Measurements from ENCODE around the gene MKKS.

The MKKS gene

DNA sequence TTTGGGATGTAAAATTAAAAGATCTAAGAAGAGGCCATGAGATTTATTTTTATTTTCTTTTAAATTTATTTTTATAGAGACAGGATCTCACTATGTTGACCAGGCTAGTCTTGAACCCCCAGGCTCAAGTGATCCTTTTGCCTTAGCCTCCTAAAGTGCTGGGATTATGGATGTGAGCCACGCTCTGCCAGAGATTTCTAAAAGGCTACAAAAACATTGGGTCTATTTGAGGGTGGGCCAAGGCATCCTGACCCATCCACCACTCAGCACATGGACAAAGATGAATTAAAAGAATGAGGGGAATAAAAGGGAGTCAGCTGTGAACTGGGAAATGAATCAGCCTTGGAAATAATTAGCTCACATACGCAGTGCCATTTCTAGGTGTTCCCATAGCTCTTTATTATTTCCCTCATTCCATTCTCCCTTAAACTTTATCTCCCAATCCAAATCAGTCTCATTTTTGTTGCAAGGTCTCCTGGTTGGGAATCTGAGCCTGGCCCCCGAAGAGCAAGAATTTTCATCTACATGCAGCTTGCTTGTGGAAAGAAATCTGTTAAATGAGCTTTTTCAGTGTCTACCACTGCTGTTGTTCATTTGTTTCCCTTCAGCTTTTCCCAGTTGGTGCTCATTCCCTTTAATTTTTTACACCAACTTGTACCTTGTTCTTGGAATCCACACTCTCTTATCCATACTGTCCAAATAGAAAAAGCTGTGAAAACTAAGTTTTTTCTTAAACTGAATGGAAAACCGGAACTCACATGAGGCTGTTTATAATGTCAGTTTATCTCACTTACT is 66.9 kb downstream of the MKKS start:
- DNase-seq (ENCODE audit: low read depth), result no peak
- TF ChIP-seq MAX (IDR thresholded peaks at IDR 0.05; ENCODE audit: low read depth, low read length), result no peak
- TF ChIP-seq, protein P1, sequence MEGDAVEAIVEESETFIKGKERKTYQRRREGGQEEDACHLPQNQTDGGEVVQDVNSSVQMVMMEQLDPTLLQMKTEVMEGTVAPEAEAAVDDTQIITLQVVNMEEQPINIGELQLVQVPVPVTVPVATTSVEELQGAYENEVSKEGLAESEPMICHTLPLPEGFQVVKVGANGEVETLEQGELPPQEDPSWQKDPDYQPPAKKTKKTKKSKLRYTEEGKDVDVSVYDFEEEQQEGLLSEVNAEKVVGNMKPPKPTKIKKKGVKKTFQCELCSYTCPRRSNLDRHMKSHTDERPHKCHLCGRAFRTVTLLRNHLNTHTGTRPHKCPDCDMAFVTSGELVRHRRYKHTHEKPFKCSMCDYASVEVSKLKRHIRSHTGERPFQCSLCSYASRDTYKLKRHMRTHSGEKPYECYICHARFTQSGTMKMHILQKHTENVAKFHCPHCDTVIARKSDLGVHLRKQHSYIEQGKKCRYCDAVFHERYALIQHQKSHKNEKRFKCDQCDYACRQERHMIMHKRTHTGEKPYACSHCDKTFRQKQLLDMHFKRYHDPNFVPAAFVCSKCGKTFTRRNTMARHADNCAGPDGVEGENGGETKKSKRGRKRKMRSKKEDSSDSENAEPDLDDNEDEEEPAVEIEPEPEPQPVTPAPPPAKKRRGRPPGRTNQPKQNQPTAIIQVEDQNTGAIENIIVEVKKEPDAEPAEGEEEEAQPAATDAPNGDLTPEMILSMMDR (IDR thresholded peaks at IDR 0.05; ENCODE audit: low read depth, low read length), result no peak
- TF ChIP-seq MYC (IDR thresholded peaks at IDR 0.05; ENCODE audit: low read depth, low read length), result no peak
- TF ChIP-seq POLR2A (IDR thresholded peaks at IDR 0.05; ENCODE audit: extremely low read depth, insufficient read length), result no peak
- no peak overlapping the region for H3K4me3 ChIP-seq (ENCODE audit: low read depth, low read length)

GRCh38 chr20:10362674-10363073 is 71.3 kb downstream of the MKKS start:
- DNase-seq (ENCODE audit: low read depth), result no peak
- H3K4me3 ChIP-seq (ENCODE audit: low read depth, low read length), result no peak overlapping the region
- TF ChIP-seq MYC (IDR thresholded peaks at IDR 0.05; ENCODE audit: low read depth, low read length), result no peak
- TF ChIP-seq, protein P1 (IDR thresholded peaks at IDR 0.05; ENCODE audit: low read depth, low read length), result no peak
- no peak for TF ChIP-seq MAX (IDR thresholded peaks at IDR 0.05; ENCODE audit: low read depth, low read length)
- no peak for TF ChIP-seq POLR2A (IDR thresholded peaks at IDR 0.05; ENCODE audit: extremely low read depth, insufficient read length)

DNA sequence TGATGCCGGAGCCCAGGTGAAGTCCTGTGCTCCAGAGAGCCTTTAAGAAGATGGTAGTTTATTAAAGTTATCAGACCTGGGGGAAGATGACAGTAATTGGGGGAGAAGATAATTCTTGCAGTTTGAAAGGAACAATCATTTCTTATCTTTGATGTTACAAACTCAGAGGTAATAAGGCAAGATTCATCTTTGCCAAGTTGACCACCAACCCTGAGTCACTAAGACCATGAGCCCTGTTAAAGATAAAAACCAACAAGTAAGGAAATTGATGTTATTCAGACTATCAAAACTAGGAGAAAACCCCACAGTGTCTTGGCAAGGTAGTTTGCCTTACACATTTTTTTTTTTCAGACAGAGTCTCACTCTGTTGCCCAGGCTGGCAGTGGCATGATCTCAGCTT is 73.1 kb downstream of the MKKS start:
- no peak for DNase-seq (ENCODE audit: low read depth)
- no peak overlapping the region for H3K4me3 ChIP-seq (ENCODE audit: low read depth, low read length)
- no peak for TF ChIP-seq MYC (IDR thresholded peaks at IDR 0.05; ENCODE audit: low read depth, low read length)
- TF ChIP-seq MAX (IDR thresholded peaks at IDR 0.05; ENCODE audit: low read depth, low read length), result no peak
- TF ChIP-seq, protein P1 (IDR thresholded peaks at IDR 0.05; ENCODE audit: low read depth, low read length), result no peak
- TF ChIP-seq POLR2A (IDR thresholded peaks at IDR 0.05; ENCODE audit: extremely low read depth, insufficient read length), result no peak

GRCh38 chr20:10359621-10360040 is 74.4 kb downstream of the MKKS start:
- no peak for TF ChIP-seq POLR2A (IDR thresholded peaks at IDR 0.05; ENCODE audit: extremely low read depth, insufficient read length)
- TF ChIP-seq, protein P1 (IDR thresholded peaks at IDR 0.05; ENCODE audit: low read depth, low read length), result no peak
- no peak for TF ChIP-seq MYC (IDR thresholded peaks at IDR 0.05; ENCODE audit: low read depth, low read length)
- no peak for TF ChIP-seq MAX (IDR thresholded peaks at IDR 0.05; ENCODE audit: low read depth, low read length)
- no peak overlapping the region for H3K4me3 ChIP-seq (ENCODE audit: low read depth, low read length)
- no peak for DNase-seq (ENCODE audit: low read depth)

DNA sequence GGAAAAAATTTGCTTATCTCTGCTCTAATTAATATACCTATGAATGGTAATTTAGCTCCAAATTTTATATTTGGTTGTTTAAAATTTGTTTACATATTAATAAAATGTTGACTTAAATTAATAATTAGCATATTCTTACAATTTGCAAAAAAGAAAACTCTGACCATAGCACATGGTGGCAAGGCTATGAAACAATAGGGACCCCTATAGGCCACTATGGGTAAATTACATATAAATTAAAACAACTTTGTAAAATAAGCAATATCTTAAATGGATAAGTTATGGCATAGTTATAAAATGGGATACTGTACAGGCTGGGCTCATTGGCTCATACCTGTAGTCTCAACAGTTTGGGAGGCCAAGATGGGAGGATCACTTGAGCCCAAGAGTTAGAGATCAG is 76.0 kb downstream of the MKKS start:
- H3K4me3 ChIP-seq (ENCODE audit: low read depth, low read length), result no peak overlapping the region
- no peak for DNase-seq (ENCODE audit: low read depth)
- TF ChIP-seq, protein P1 (IDR thresholded peaks at IDR 0.05; ENCODE audit: low read depth, low read length), result no peak
- no peak for TF ChIP-seq MAX (IDR thresholded peaks at IDR 0.05; ENCODE audit: low read depth, low read length)
- no peak for TF ChIP-seq MYC (IDR thresholded peaks at IDR 0.05; ENCODE audit: low read depth, low read length)

Measured in NB4 (cell line).